ENCODE measurements around the gene RAB28.

RAB28 gene

GRCh38 chr4:13523591-13524503 is 39.7 kb upstream of the RAB28 start:
- ChIA-PET CTCF (interaction anchor here (0.6 to 1.3 kb wide), 2 partner anchors 18 to 165 kb away, joined by 3 read pairs; no protein-coding TSS in a partner anchor), POLR2A (no interaction called here)
- H3K4me3 ChIP-seq (ENCODE audit: low read depth, low read length) = no peak overlapping the region
- DNase-seq (ENCODE audit: low read depth, low spot score) = no peak
- no peak for TF ChIP-seq CTCF (IDR thresholded peaks at IDR 0.05; ENCODE audit: insufficient read depth, low read length, missing control alignments)

DNA sequence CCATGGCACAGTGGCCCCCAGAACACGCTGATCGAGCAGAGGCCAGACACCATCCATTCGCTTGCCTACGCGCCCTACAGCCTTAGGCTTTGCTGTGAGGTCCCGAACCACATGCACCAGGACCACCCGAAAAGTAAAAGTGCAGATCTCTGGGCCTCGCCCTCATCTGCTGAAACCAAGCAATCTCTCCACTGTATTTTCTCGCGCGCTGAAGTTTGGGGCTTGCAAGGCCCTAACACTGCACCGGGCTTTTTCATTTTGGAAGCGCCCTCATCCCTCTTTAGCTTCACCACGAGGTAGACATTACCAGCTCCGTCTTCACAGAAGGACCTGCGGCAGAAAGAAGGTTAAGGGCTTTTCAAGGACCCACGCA is 39.0 kb upstream of the RAB28 start:
- POLR2A ChIA-PET = no interaction called here
- no peak for DNase-seq (ENCODE audit: low read depth, low spot score)
- no peak overlapping the region for H3K4me3 ChIP-seq (ENCODE audit: low read depth, low read length)
- CTCF ChIA-PET = no interaction called here
- TF ChIP-seq CTCF (IDR thresholded peaks at IDR 0.05; ENCODE audit: insufficient read depth, low read length, missing control alignments) = no peak

GRCh38 chr4:13522282-13523104 is 38.4 kb upstream of the RAB28 start:
- ChIA-PET CTCF (no interaction called here), POLR2A (no interaction called here)
- no peak for DNase-seq (ENCODE audit: low read depth, low spot score)
- no peak overlapping the region for H3K4me3 ChIP-seq (ENCODE audit: low read depth, low read length)
- no peak for TF ChIP-seq CTCF (IDR thresholded peaks at IDR 0.05; ENCODE audit: insufficient read depth, low read length, missing control alignments)

DNA sequence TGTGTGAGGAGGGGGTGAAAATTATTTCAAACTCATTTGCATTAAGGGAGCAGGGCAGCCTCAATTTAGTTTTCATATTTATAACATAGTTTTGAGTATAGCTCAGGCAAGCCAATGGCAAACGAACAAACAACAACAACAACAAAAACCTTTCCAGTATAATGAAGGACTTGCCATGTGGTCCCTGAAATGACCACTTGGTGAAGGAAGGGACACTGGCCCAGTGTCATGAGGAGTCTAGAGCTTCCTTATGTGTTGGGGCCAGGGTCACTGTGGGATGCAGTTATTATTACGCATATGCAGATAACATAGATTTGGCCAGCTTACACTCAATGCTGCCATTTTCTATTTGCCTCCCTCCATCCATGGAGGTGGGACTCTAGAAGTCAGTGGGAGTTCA is 36.9 kb upstream of the RAB28 start:
- no peak for DNase-seq (ENCODE audit: low read depth, low spot score)
- H3K4me3 ChIP-seq (ENCODE audit: low read depth, low read length) = no peak overlapping the region
- ChIA-PET CTCF (interaction anchor here (1.2 kb wide), 1 partner anchor 28 kb away, joined by 3 read pairs; no protein-coding TSS in a partner anchor), POLR2A (no interaction called here)
- no peak for TF ChIP-seq CTCF (IDR thresholded peaks at IDR 0.05; ENCODE audit: insufficient read depth, low read length, missing control alignments)

DNA sequence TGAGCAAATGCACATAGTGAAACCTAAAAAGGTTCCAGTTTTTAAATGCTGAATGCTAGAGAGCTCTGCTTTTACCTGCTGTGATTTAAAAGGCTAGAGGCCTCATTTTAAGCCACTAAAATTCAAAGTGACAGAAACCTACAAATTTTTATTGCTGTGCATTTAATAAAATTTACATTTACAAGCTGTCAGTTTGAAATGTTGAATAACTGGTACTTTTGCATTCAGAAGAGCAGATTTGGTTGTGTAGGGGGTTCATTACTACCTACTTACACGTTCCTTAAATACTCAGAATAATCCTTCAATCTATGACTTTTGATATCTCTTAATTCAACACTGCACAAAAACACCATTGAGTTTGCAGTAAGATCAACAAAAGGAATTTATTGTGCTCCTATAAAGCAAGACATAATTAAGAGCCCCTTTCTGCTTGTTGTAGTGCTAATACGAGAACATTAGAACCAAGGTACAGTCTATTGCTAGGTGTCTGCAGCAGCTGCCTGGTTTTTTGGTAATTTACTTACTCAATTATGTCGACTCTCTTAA is 32.2 kb upstream of the RAB28 start:
- DNase-seq (ENCODE audit: low read depth, low spot score) = no peak
- POLR2A ChIA-PET = no interaction called here
- TF ChIP-seq CTCF (IDR thresholded peaks at IDR 0.05; ENCODE audit: insufficient read depth, low read length, missing control alignments) = no peak
- H3K4me3 ChIP-seq (ENCODE audit: low read depth, low read length) = no peak overlapping the region
- CTCF ChIA-PET = no interaction called here

DNA sequence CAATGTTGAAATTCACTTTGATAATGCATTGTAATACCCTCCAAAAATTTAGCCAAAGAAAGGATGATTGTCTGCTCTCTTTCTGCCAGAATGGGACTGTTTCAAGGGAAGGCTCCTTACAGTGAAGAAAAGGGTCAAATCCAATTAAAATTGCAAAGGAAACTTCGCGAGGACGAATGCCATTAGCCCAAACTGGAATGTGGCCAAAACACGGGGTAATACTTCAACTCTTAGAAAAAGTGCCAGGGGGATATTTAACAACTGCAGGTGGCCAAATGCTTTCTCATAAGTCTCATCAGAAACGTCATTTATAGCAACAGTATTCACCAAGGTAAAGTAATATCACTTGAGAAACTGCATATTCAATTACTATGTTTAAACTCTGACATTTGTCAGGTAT is 31.1 kb upstream of the RAB28 start:
- no peak for TF ChIP-seq CTCF (IDR thresholded peaks at IDR 0.05; ENCODE audit: insufficient read depth, low read length, missing control alignments)
- no peak for DNase-seq (ENCODE audit: low read depth, low spot score)
- no peak overlapping the region for H3K4me3 ChIP-seq (ENCODE audit: low read depth, low read length)
- ChIA-PET POLR2A (no interaction called here), CTCF (no interaction called here)

Data from AG04449 (cell line).